A673 (cell line): ENCODE results near the gene IL10. TPM values are rescaled to one million over a fixed set of nuclear protein-coding genes. Genes with fewer than 3 reads are reported as not detected.

Source experiments
- BruUV-seq: library from RNA; stranded (reverse); fragments of 400-500 nt; replicated peaks from 2 replicates; lab custom pipeline; 2021; lab: Mats Ljungman, UMichigan
- CTCF ChIA-PET: fragments of 300-600 bp; sonication (Branson Sonifier 250); formaldehyde crosslinking; loops from one replicate; lab custom pipeline; 2022; ENCODE audit warnings: antibody characterized with exemption; lab: Charles Lee
- POLR2A ChIA-PET: fragments of 300-600 bp; sonication (Branson Sonifier 250); formaldehyde crosslinking; loops from one replicate; lab custom pipeline; 2022; ENCODE audit warnings: antibody characterized with exemption; ENCODE audit not compliant: low non-redundant PET; lab: Charles Lee
- DNase-seq: peaks from one replicate; pipeline ENCODE4 v3.0.0-alpha.2; 2015; ENCODE audit warnings: low spot score
- H3K27ac ChIP-seq: fragments of 200-600 bp; sonication (generic); 2 replicates; pipeline ENCODE4 v1.5.1; 2016; ENCODE audit warnings: mixed run types, low read depth, mild to moderate bottlenecking, mixed read lengths, antibody characterized with exemption, low read length; ENCODE audit not compliant: poor library complexity, severe bottlenecking
- H3K27me3 ChIP-seq: fragments of 200-600 bp; sonication (generic); replicated peaks from 2 replicates; pipeline ENCODE4 v1.6.1; 2017; ENCODE audit warnings: mixed run types, low read depth, mild to moderate bottlenecking, mixed read lengths, antibody characterized with exemption, low read length; ENCODE audit not compliant: insufficient read depth, poor library complexity
- H3K36me3 ChIP-seq: fragments of 200-600 bp; sonication (generic); 2 replicates; pipeline ENCODE4 v1.6.1; 2016; ENCODE audit warnings: mixed run types, mild to moderate bottlenecking, mixed read lengths, antibody characterized with exemption, low read length; ENCODE audit not compliant: insufficient read depth, poor library complexity, severe bottlenecking
- H3K4me1 ChIP-seq: fragments of 200-600 bp; sonication (generic); 2 replicates; pipeline ENCODE4 v1.6.1; 2017; ENCODE audit warnings: mixed run types, mild to moderate bottlenecking, mixed read lengths, antibody characterized with exemption, low read length; ENCODE audit not compliant: insufficient read depth, poor library complexity, severe bottlenecking
- H3K4me3 ChIP-seq: fragments of 200-600 bp; sonication (generic); 2 replicates; pipeline ENCODE4 v1.5.1; 2016; ENCODE audit warnings: low read depth, mixed run types, mild to moderate bottlenecking, mixed read lengths, low read length; ENCODE audit not compliant: poor library complexity, severe bottlenecking
- H3K9me3 ChIP-seq: fragments of 200-600 bp; sonication (generic); 2 replicates; pipeline ENCODE4 v1.6.1; 2016; ENCODE audit warnings: mixed run types, low read depth, mild to moderate bottlenecking, mixed read lengths, antibody characterized with exemption, low read length; ENCODE audit not compliant: poor library complexity, severe bottlenecking
- EZH2 ChIP-seq: fragments of 200-600 bp; sonication (generic); IDR thresholded peaks from 2 replicates; pipeline ENCODE4 v1.6.1; 2017; ENCODE audit warnings: borderline replicate concordance, low read depth, mild to moderate bottlenecking, mixed read lengths, antibody characterized with exemption, low read length; ENCODE audit not compliant: poor library complexity, severe bottlenecking
- intact Hi-C: fragments of 100-400 bp; cut with micrococcal nuclease; formaldehyde crosslinking; loops from one replicate; pipeline ENCODE4 v1.10.0; 2022; ENCODE audit not compliant: unreplicated experiment
- total RNA-seq: library from RNA; stranded (reverse); gene quantifications from 2 replicates; pipeline ENCODE4 v1.2.3, GENCODE V29; 2021
- TF ChIP-seq, protein P1 (sequence below): fragments of 300-800, 200-600 bp; sonication (generic); conservative IDR thresholded peaks from 2 replicates; pipeline ENCODE4 v1.5.1; 2017; ENCODE audit warnings: low read depth, mild to moderate bottlenecking, antibody characterized with exemption, low read length, moderate library complexity, mixed read lengths

Gene IL10
- total RNA-seq, 1 experiment from 2014 or later, result not detected

- no peak overlapping the region for H3K27ac ChIP-seq
- POLR2A ChIA-PET, result no interaction called here
- no peak overlapping the region for H3K4me3 ChIP-seq
- H3K27me3 ChIP-seq, result peaks cover 2% of the 10 kb centered on the region
- no peak for DNase-seq
- no TSS peak for BruUV-seq
- no peaks in the 10 kb centered on the region for H3K4me1 ChIP-seq
- no peak for TF ChIP-seq EZH2
- TF ChIP-seq, protein P1, sequence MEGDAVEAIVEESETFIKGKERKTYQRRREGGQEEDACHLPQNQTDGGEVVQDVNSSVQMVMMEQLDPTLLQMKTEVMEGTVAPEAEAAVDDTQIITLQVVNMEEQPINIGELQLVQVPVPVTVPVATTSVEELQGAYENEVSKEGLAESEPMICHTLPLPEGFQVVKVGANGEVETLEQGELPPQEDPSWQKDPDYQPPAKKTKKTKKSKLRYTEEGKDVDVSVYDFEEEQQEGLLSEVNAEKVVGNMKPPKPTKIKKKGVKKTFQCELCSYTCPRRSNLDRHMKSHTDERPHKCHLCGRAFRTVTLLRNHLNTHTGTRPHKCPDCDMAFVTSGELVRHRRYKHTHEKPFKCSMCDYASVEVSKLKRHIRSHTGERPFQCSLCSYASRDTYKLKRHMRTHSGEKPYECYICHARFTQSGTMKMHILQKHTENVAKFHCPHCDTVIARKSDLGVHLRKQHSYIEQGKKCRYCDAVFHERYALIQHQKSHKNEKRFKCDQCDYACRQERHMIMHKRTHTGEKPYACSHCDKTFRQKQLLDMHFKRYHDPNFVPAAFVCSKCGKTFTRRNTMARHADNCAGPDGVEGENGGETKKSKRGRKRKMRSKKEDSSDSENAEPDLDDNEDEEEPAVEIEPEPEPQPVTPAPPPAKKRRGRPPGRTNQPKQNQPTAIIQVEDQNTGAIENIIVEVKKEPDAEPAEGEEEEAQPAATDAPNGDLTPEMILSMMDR, result no peak
- CTCF ChIA-PET, result no interaction called here
- intact Hi-C loops, result no loop called here
- H3K9me3 ChIP-seq, result no peaks in the 10 kb centered on the region
- H3K36me3 ChIP-seq, result no peaks in the 10 kb centered on the region
Measured at GRCh38 chr1:206787891-206788290, 15.6 kb upstream of the IL10 start.

DNA sequence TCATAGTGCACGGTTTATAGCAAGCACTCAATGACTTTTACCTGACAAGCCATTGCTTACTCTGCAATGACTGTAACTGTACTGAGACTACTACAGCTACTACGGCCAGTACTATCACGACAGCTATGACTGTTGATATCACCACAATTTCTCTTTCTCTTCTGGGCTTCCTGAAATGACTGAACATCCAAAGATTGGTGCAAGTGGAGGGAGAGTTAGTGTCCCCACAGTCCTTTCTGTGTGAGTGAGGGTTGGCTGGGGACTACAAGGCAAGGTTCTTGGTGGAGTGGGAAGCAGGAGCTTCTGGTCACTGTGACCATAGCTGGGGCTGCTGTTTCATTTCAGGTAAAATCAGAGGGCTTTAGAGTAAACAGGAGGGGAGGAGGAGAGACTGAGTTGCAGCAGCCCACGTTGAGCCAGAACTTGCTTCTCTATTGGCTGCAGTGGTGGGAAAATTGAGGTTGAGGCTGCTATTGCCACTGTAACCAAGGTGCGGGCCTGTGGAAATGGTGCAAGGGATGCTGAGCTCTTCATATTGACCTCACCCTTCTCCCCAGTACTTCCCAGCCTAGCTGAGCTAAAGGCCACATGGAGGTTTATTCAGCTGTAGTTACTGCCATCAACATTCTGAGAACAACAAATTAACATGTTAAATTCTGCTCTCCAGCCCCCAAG, 14.1 kb upstream of the IL10 start:
- no peak for DNase-seq
- no TSS peak for BruUV-seq
- Histone ChIP-seq H3K27me3 (peaks cover 2% of the 10 kb centered on the region), H3K36me3 (no peaks in the 10 kb centered on the region), H3K9me3 (no peaks in the 10 kb centered on the region), H3K4me1 (no peaks in the 10 kb centered on the region), H3K27ac (no peak overlapping the region), H3K4me3 (no peak overlapping the region)
- POLR2A ChIA-PET, result no interaction called here
- CTCF ChIA-PET, result no interaction called here
- intact Hi-C loops, result no loop called here
- TF ChIP-seq, protein P1, result no peak
- TF ChIP-seq EZH2, result no peak

GRCh38 chr1:206785182-206785765, 13.0 kb upstream of the IL10 start:
- Histone ChIP-seq H3K27ac (no peak overlapping the region), H3K36me3 (no peaks in the 10 kb centered on the region), H3K9me3 (no peaks in the 10 kb centered on the region), H3K4me3 (no peak overlapping the region), H3K4me1 (no peaks in the 10 kb centered on the region), H3K27me3 (peaks cover 2% of the 10 kb centered on the region)
- POLR2A ChIA-PET, result no interaction called here
- no peak for DNase-seq
- BruUV-seq, result no TSS peak
- TF ChIP-seq, protein P1, result no peak
- TF ChIP-seq EZH2, result no peak
- intact Hi-C loops, result no loop called here
- CTCF ChIA-PET, result no interaction called here
